Stimulated activated CD4-positive, alpha-beta T cell treated with anti-CD3 and anti-CD28 coated beads, Interleukin-4, amount 100 ng/mL, for 1 hour (primary cell): ENCODE measurements around the gene TMEM54.
"Not testable (repeated sequence)": the region's sequence is repeated elsewhere in the genome, so short reads cannot be mapped to it uniquely, and the experiment has no call there.

ENCODE experiments used
- DNase-seq: peaks from one replicate; pipeline ENCODE4 v3.0.0-alpha.2; 2020

TMEM54 gene

DNA sequence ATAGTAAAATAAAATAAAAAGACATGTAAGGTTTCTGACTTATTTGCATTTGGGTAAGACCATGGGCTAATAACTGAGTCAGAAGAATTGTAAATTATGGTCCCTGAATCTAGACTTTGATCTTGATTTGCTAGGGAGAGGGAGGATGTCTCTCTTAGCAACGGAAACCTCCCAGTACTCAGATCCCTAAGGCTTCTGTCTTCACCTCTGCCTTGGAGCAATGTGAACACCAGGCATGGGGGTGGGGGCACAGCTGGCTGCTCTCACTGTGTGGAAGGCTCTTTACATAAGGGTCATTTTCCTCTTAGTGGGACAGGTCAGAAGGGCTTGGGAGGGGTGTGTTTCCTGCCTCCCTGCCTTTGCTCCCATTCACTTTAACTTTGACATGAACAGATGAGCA is 17.0 kb upstream of the TMEM54 start:
- DNase-seq = no peak

DNA sequence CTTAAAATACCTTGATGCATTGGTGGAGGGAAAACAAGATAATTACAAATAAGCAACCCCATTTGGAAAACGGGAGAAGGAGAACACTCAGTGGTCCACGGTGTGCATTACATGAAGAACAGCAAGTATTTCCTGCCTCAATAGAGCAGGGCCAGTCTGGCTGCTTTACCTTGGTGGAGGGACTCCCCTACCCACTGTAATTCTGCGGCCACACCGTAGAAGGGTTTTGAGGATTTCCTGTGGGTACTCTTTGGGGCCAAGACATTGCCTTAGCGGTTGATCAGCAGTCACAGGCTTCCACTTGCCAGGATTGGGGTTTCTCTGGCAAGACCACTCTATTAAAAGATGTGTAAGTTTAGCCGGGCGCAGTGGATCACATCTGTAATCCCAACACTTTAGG is 16.3 kb upstream of the TMEM54 start:
- DNase-seq = no peak

DNA sequence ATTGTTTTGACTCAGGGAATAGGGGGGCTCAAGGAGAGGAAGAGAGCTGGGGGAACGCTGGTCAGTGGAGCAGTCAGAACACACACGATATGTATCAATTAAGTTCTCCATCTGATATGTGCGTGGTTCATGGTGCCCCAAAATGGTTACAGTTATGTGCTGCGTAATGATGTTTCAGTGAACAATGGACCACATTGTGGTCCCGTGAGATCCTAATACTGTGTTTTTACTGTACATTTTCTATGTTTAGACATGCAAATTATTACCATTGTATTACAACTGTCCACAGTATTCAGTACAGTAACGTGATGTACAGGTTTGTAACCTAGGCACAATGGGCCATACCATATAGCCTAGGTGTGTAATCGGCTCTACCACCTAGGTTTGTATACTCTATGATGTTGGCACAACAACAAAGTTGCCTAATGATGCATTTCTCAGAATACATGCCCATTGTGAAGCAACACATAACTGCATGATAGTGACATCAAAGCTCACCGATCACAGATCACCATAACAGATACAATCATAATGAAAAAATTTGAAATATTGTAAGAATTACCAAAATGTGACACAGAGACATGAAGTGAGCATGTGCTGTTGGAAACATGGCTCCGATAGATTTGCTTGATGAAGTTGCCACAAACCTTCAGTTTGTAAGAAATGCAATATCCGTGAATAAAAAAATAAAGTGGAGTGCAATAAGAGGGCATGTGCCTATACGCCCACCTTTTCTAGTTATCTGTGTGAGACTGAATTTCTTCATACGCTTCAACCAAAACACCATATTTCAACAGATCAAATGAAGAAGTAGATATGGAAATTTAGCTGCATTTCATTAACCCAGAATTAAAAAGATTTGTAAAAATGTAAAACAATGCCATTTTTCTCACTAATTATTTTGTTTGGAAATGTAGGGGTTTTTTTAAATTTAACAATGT is 14.8 kb upstream of the TMEM54 start:
- DNase-seq = no peak

DNA sequence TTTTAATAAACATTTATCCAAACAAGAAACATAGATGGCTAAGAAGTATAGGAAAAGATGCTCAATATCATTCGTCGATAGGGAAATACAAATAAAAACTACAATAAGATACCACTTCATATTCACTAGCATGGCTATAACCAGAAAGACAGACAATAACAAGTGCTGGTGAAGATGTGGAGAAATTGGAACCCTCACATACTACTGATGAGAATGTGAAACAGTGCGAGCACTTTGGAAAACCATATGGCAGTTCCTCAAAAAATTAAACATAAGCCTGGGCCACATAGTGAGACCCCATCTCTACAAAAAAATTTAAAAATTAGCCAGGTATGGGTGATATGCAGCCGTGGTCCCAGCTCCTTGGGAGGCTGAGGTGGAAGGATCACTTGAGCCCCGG is 9.1 kb upstream of the TMEM54 start:
- DNase-seq = no peak

DNA sequence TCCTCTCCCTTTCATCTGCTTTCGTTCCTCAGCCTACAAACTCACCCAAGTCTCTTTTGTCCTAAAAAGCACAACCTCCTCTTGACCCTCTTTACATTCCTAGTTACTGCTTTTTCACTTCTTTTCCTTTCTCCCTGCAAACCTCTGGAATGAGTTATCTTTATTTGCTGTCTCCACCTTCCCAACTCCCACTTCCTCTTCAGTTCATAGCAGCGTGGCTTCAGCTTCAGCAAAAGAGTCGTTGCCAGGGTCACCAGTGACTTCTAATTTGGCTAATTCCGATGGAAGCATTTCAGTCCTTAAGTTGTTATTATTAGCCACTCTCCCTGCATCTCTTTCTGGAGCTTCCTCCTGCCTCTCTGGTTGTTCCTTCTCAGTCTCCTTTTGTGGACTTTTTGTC is 6.2 kb upstream of the TMEM54 start:
- no peak for DNase-seq

DNA sequence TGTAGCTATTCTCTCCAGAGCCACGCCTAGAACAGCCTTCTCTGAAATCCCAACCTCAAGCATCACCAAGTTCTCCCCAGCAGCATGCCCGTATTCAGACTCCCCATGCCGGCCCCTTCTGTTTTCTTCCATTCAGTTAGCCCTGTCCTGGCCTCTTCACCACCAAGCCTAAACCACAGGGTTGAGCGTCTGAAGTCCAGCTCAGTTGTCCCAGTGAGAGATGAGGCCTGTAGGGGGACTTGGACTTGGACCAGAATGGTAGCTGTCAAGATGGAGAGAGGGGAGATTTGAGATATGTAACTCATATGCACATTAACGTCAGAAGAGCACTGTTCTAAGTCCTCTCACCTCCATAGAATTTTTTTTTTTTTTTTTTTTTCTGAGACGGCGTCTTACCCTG is 5.5 kb upstream of the TMEM54 start:
- no peak for DNase-seq

DNA sequence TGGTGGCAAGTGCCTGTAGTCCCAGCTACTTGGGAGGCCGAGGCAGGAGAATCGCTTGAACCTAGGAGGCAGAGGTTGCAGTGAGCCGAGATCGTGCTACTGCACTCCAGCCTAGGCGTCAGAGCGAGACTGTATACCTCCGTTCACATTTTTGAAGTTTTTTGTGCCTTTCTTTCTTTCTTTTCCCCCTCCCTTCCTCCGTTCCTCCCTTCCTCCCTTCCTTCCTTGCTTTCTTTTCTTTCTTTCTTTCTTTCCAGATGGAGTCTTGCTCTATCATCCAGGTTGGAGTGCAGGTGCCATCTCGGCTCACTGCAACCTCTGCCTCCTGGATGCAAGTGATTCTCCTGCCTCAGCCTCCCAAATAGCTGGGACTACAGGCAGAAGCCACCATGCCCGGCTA is 4.4 kb upstream of the TMEM54 start:
- DNase-seq = not testable (repeated sequence)

DNA sequence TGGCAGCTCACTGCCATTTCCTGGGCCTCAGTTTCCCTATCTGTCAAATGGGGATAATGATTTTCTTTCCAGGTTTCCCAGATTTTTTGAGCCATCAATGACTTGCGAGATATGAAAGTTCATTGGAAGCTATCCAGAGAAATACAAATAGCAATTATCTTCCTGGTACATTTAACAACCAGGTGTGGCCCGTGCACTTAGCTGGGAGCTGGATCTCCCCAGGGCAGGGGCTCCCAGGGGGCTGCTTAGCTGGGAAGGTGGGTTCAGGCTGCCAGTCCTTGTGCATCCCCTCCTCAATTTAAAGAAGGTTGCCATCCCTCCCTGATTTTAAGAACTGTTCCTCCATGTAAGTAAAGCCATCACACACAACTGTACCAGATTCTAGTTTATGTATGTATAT is 3.6 kb upstream of the TMEM54 start:
- no peak for DNase-seq

DNA sequence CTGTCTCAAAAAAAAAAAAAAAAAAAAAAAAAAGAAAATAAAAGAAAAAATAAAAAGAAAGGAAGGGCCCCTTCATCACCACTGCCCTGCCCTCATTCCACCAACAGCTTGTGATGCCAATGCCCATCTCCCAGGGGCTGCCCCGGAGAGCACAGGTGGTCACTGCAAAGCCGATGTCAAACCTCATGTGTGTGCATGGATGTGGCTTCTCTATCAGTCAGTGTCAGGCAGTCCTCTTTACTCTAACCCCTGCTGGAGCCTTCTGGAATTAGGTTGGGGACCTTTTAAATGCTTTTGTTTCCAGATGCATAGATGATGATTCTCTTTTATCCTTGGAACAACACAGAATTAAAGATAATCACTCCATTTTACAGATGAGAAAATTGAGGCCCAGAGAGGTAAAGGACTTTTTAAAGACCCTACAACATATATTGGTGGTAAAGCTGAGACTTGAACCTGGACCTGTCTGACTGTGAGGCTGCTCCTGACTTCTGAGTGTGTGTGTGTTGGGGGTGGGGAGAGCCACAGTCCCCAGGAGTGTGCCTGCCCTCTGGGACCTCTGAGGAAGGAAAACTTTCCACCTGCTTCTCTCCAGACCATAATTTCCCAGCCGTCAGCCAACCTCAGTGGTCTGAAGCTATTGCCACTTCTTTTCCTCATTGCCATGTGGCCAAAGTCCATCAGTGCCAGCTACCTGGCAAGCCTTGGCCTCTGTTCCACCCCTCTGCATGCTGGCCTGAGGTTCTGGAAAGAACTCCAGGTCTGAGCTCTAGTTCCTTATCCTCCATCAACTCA is 3.0 kb upstream of the TMEM54 start:
- no peak for DNase-seq

DNA sequence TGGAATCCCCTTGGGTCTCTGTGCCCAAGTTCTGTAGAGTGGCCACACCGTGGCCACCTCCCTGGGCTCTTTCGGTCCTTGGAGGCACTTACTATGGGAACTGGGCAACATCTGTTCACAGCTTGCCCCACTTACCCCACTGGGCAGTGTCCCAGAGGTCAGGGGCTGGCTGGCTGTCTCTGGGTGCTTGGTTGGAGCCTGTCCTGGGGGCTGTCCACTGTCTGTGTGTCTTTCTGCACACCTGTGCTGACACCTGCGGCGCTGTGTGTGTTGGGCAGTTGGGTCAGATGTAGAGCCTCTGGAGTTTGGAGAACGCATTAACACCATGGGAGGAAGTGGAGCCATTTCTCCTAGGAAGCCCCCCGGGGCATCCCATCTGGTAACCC is 1.3 kb upstream of the TMEM54 start:
- no peak for DNase-seq

DNA sequence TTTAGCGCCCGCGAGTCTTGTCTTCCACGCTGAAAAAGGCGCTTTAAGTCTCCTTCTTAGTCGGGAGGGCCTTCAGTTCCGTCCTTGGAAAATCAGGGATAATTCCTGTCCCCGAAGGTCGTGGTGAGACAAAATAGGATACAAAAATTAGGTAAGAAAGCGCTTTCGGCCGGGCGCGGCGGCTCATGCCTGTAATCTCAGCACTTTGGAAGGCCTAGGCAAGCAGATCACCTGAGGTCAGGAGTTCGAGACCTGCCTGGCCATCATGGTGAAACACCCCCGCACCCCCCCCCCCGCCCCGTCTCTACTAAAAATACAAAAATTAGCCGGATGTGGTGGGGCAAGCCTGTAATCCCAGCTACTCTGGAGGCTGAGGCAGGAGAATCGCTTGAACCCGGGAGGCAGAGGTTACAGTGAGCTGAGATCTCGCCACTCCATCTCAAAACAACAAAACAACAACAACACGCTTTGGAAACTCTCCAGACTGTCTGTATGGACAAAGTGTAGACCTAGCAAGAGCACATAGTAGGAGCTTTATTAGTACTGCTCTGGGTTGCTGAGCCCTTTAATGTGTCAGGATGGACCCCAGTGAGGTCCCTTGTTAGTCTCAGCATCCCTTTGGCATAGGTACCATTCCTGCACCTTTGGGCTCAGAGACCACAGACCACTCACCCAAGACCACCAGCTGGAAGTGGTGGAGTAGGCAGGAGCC is 790 bp upstream of the TMEM54 start:
- no peak for DNase-seq

DNA sequence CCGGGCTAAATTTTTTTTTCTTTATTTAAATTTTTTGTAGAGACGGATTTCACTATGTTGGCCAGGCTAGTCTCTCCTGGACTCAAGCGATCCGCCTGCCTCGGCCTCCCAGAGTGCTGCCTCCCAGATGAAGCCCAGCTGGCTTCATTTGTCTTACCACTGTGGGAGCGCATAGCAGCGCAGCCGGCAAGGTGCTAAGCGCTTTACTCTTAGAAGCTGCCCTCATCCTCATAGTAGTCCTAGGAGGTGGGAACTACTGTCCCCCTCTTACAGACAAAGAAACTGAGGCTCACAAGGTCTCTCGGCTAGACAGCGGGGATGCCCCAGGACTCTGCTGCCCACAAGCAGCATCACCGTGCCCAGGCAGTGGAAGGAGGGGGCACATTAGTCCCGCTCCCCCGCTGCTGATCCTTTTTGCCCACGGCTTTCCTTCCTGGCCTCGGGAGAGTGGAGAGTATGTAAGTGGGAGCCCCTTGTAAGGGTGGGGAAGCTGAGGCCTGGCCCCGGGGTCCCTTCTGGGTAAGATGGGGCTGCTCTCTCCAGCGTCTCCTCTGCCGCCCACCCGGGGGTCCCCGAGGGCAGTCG is 726 bp downstream of the TMEM54 start:
- no peak for DNase-seq

DNA sequence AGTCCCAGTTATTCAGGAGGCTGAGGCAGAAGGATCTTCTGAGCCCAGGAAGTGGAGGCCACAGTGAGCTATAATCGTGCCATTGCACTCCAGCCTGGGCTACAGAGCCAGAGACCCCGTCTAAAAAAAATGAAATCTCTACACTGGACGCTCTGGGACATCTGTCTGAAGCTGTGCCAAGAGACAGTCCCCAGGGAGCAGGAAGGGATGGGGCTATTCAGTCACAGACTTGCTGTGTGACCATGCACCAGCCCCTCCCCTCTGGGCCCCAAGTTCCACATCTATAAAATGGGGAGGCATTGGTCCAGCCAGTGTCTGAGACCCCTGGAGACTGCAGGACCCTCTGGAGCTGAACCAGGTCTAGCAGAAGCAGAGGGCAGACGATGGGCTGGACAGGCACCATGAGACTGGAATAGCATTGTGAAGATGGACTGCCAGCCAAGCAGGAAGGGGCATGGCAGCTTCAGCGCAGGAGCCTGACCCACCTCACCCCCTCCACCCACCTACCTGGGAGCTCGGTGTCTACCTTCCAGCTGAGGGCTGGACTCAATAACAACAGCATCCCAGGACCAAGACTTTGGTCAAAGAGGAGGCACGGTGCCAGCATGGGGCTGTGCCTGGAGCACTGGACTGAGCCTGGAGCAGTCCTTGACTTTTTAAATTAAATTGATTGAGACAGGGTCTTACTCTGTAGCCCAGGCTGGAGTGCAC is 1.4 kb downstream of the TMEM54 start:
- DNase-seq = no peak

DNA sequence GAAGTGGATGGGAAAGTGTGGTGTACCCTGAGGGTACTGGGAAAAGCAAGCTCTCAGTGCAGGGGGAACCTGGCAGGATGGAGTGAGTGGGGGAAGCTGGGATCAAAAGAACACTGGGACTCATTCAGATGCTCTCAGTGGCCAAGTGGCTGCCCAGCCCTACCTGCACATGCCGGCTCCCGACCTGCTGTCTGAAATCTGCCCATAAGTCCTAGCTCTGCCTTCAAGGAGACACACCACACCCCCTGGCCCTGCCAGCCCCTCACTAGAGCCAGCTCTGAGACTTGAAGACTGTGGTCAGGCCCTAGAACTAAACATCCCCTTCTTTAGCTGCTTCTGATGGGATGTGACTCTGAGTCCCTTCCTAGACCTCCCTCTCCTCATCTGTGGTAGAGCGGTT is 2.2 kb downstream of the TMEM54 start:
- no peak for DNase-seq

DNA sequence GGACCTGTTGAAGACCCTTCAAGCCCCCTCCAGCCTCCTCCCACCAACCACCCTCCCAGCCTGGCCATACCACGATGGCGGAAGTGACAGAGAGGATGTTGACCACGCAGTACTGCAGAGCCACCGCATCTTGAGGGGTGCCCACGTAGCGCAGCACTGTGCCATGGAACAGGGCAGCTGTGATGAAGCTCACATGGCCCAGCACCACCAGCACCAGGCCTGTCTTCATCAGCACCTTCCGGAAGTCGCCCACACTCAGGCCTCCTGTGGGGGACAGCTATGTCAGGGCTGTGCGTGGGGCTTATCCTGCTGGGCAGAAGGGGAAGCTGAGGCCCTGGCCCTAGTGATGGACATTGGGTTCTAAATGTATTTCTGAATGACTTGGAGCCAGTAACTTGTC is 3.1 kb downstream of the TMEM54 start:
- no peak for DNase-seq

DNA sequence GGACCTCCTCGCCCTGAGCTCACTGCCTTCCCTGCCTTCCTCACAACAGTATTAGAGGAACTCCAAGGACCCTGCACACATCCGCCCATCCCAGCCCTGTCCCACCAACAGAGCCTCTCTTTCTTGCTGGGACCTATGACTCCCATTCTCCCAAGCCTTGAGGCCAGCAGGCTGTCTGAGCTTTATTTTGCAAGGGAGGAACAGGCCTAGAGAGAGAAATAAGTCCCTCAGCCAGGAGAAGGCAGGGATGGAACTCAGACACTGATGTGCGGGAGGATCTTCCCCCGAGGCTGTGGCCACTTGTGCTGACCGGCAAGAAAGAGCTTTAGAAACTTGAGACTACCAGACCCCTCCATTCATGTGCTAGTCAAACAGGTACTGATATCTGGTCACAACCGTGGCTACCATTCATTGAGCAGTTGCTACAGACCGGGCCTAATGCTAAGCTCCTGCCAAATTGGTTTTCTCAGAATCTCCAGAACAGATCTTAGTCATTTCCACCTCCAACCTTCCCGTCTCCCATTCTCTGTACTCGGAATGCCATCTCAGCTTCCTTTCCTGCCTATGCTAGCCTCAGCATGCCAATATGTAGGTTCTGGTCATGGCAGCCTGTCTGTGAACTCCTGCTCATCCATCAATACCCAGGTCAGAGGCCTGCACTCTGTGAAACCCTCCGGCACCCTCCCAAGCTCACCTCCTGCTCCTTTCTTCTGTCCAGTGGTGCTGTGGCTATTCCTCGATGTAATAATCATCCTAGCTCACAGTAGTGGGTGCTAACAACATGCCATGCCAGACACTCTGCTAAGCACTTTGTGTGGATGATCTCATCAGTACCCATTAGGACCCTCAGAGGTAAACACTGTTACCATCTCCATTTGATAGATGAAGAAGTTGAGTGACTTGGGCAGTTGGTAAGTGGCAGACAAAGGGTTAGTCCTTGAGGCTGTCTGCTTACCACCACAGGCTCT is 3.8 kb downstream of the TMEM54 start:
- DNase-seq = no peak

DNA sequence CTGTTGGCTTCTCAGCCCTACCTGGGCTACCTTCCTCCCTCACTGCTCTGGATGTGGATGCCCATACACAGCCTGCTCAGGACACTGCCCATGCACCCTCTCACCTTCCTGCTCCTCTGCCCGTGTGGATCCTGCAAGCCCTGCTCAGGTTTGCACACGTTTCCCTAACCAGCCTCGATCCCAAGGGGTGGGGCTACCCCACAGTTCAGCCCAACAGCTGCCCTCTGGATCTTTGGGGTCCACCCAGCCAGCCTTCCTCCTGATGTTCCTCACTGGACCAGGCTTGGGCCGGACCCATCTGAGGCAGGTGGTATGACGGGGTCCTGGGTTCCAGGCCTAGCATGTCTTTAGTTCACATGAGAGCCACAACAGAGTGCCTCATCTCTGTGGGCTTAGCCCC is 4.7 kb downstream of the TMEM54 start:
- DNase-seq = no peak

DNA sequence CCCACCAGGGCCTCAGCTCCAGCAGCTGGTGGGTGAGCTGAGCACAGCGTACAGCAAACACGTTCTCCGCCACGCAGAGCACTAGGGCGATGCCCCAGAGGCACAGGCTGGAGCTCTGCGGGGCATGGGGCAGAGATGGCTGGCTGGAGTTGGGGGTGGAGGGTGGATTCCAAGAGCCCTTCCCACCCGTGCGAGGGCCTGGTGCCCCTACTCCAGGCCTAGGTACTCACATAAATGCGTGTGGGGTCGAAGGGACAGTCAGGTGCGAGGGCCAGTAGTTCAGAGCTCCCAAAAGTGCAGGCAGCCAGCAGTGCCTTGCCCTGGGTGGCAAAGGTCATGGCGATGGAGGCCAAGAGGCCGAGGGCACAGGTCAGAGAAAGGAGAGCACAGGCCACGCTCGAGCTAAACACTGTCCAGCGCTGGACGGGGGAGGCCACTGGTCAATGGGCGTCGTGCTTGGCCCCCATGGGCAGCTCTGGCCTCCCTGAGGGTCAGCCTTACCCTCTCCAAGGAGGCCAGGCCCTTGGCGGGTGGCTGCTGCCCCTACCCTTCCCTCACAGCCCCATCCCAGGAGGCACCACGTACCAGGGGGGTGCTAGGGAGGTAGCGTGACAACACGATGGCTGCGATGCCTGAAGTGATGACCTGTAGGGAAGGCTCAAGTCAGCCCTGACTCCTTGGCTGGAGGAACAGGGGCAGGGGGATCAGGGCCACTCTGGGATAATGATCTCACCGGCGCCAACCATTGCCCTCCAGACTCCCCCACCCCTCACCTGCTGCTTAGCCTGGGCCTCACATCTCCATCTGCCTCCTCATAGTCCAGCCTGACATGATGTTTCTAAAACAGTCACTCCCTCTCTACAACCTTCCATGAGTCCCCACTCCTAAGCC is 5.6 kb downstream of the TMEM54 start:
- DNase-seq = no peak

DNA sequence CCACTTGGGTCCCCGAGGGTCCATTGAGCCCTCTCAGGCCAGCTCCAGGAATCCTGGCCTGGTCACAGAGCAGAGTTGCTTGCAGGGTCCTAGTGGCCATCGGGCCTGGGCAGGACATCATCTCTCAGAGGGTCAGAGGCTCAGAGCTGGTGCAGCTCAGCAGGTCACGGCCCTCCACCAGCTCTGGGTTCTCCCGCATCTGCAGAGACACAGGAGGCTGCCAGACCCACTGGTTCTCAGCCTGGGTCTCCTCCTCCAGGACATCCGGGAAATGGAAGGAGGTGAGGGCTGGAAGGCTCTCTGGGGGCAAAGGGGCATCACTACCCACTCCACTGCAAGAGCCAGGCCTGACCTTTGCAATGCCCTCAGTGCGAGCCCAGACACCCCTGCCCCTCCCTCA is 6.5 kb downstream of the TMEM54 start:
- no peak for DNase-seq

DNA sequence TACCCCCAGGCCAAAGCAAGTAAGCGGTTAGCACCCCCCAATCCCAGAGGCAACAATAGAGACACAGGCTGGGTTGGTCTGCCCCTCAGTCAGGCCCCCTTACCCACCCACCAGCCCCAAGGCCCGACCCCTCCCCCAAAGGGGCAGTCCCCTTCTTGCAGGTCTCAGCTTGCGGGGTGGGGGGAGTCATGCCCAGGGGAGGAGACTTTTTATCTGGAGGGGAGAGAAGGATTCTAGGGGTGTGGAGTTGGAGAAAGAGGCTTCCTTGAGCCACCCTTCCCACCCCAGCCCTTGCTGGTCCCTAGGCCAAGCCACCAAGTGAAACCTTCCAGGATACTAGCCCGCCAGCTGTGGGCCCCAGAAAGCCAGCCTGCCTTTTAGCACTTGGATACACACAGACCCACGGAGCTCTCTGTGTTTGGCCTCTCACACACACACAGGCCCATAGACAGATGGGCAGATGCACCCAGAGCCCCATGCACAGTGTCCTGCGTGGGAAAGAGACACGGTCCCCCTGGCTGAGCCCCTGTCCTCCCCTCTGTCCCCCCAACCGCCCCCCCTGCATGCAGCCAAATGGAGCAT is 7.1 kb downstream of the TMEM54 start:
- DNase-seq = no peak
